SU-DHL-6 (cell line): Measurements from ENCODE around the gene EN2.

Experiments
- H2AFZ ChIP-seq: fragments of 200-600 bp; sonication (generic); 2 replicates; pipeline ENCODE4 v1.6.1; 2014; ENCODE audit warnings: low read depth, mild to moderate bottlenecking, moderate library complexity, mixed read lengths, antibody characterized with exemption, low read length; ENCODE audit not compliant: severe bottlenecking
- H3F3A ChIP-seq: fragments of 200-600 bp; shearing (Covaris generic); 2 replicates; pipeline ENCODE4 v1.6.0; 2016; ENCODE audit warnings: antibody characterized with exemption, mild to moderate bottlenecking; ENCODE audit not compliant: insufficient read depth
- H3K27ac ChIP-seq: fragments of 200-600 bp; sonication (generic); 2 replicates; pipeline ENCODE4 v1.5.1; 2016; ENCODE audit warnings: low read depth, mild to moderate bottlenecking, low read length, moderate library complexity, mixed read lengths
- H3K27me3 ChIP-seq: fragments of 200-600 bp; sonication (generic), shearing (Covaris generic); 2 replicates; pipeline ENCODE4 v1.6.0; 2014; ENCODE audit warnings: mild to moderate bottlenecking, low read length
- H3K36me3 ChIP-seq: fragments of 200-600 bp; sonication (generic); 2 replicates; pipeline ENCODE4 v1.6.1; 2014; ENCODE audit warnings: mild to moderate bottlenecking, low read length, mixed read lengths
- H3K4me2 ChIP-seq: fragments of 300-600, 200-600 bp; shearing (Covaris generic), sonication (generic); 2 replicates; pipeline ENCODE4 v1.6.0; 2014; ENCODE audit warnings: low read length, low read depth, mild to moderate bottlenecking; ENCODE audit not compliant: poor library complexity, severe bottlenecking
- H3K4me3 ChIP-seq: fragments of 200-600 bp; sonication (generic); 2 replicates; pipeline ENCODE4 v1.5.1; 2014; ENCODE audit warnings: antibody characterized with exemption, low read length, mild to moderate bottlenecking, mixed read lengths; ENCODE audit not compliant: insufficient read depth, poor library complexity, severe bottlenecking
- H3K79me2 ChIP-seq: fragments of 200-600 bp; sonication (generic); 2 replicates; pipeline ENCODE4 v1.6.1; 2014; ENCODE audit warnings: mild to moderate bottlenecking, low read length, moderate library complexity; ENCODE audit not compliant: insufficient read depth
- H3K9ac ChIP-seq: fragments of 200-600 bp; sonication (generic); 2 replicates; pipeline ENCODE4 v1.7.0; 2014; ENCODE audit warnings: mild to moderate bottlenecking, low read length
- H3K9me2 ChIP-seq: fragments of 200-600 bp; sonication (generic); replicated peaks from 2 replicates; pipeline ENCODE4 v1.6.1; 2014; ENCODE audit warnings: low read length; ENCODE audit not compliant: insufficient read depth
- H3K9me3 ChIP-seq: fragments of 200-600 bp; sonication (generic); 2 replicates; pipeline ENCODE4 v1.6.1; 2014; ENCODE audit warnings: low read length, mixed read lengths; ENCODE audit not compliant: insufficient read depth
- H4K20me1 ChIP-seq: fragments of 200-600 bp; sonication (generic); 2 replicates; pipeline ENCODE4 v1.6.1; 2014; ENCODE audit warnings: low read depth, mild to moderate bottlenecking, antibody characterized with exemption, low read length, moderate library complexity, mixed read lengths
- CTCF ChIP-seq: fragments of 200-600 bp; sonication (generic); IDR thresholded peaks from one replicate; pipeline ENCODE4 v1.5.1; 2017; ENCODE audit warnings: antibody characterized with exemption, mild to moderate bottlenecking, low read length, moderate library complexity; ENCODE audit not compliant: insufficient read depth, poor library complexity, severe bottlenecking
- EZH2phosphoT487 ChIP-seq: fragments of 200-600 bp; sonication (generic), shearing (Covaris generic); conservative IDR thresholded peaks from 2 replicates; pipeline ENCODE4 v1.6.1; 2018; ENCODE audit warnings: mild to moderate bottlenecking, antibody characterized with exemption, low read length, moderate library complexity, mixed read lengths

Gene EN2

GRCh38 chr7:155437836-155438235 is 20.1 kb upstream of the EN2 start:
- Histone ChIP-seq H3K9ac (no peak overlapping the region), H3K27me3 (no peaks in the 10 kb centered on the region)

GRCh38 chr7:155438777-155439176 is 19.2 kb upstream of the EN2 start:
- no peaks in the 10 kb centered on the region for H3K79me2 ChIP-seq
- H3K9ac ChIP-seq, result no peak overlapping the region
- H3K36me3 ChIP-seq, result no peaks in the 10 kb centered on the region
- H3K4me2 ChIP-seq, result no peak overlapping the region
- no peak overlapping the region for H3K4me3 ChIP-seq
- H3K27me3 ChIP-seq, result no peaks in the 10 kb centered on the region
- H3F3A ChIP-seq, result no peaks in the 10 kb centered on the region
- H3K27ac ChIP-seq, result no peak overlapping the region
- no peak overlapping the region for H2AFZ ChIP-seq
- no peaks in the 10 kb centered on the region for H3K9me2 ChIP-seq
- no peaks in the 10 kb centered on the region for H4K20me1 ChIP-seq
- no peaks in the 10 kb centered on the region for H3K9me3 ChIP-seq
- TF ChIP-seq CTCF (no peak), EZH2phosphoT487 (no peak)

More at GRCh38 chr7:155437836-155438235, 20.1 kb upstream of the EN2 start:
- Histone ChIP-seq H4K20me1 (no peaks in the 10 kb centered on the region), H3K79me2 (no peaks in the 10 kb centered on the region), H3K36me3 (no peaks in the 10 kb centered on the region), H3K4me3 (no peak overlapping the region), H3K4me2 (no peak overlapping the region), H2AFZ (no peak overlapping the region), H3K9me2 (no peaks in the 10 kb centered on the region), H3K27ac (no peak overlapping the region), H3F3A (no peaks in the 10 kb centered on the region), H3K9me3 (no peaks in the 10 kb centered on the region)
- TF ChIP-seq EZH2phosphoT487, result no peak
- no peak for TF ChIP-seq CTCF

- no peak overlapping the region for H3K27ac ChIP-seq
- H3K9me2 ChIP-seq, result no peaks in the 10 kb centered on the region
- H3F3A ChIP-seq, result no peaks in the 10 kb centered on the region
- H3K4me3 ChIP-seq, result no peak overlapping the region
- H3K36me3 ChIP-seq, result no peaks in the 10 kb centered on the region
- H3K9me3 ChIP-seq, result no peaks in the 10 kb centered on the region
- no peak overlapping the region for H3K9ac ChIP-seq
- no peak for TF ChIP-seq EZH2phosphoT487
- TF ChIP-seq CTCF, result no peak
- H3K27me3 ChIP-seq, result no peaks in the 10 kb centered on the region
- no peak overlapping the region for H3K4me2 ChIP-seq
- H2AFZ ChIP-seq, result no peak overlapping the region
- H3K79me2 ChIP-seq, result no peaks in the 10 kb centered on the region
- H4K20me1 ChIP-seq, result no peaks in the 10 kb centered on the region
These were observed 18.5 kb upstream of the EN2 start for GRCh38 chr7:155439311-155440017.
